Parietal lobe (tissue), 2 donors: ENCODE data around the gene GNG4. TPM values are rescaled to one million over a fixed set of nuclear protein-coding genes. Genes with fewer than 3 reads are reported as not detected.

Source experiments
- small RNA-seq: library from RNA; depleted of rRNA; stranded (forward); fragments of <200 nt; gene quantifications from one replicate; pipeline ENCODE3, GENCODE V24; 2014; ENCODE audit warnings: low replicate concordance
- total RNA-seq: library from RNA; depleted of rRNA; stranded (reverse); fragments of >200 nt; gene quantifications from one replicate; pipeline ENCODE4 v1.2.3, GENCODE V29; 2014

Gene GNG4
- 32.2 TPM for total RNA-seq

DNA sequence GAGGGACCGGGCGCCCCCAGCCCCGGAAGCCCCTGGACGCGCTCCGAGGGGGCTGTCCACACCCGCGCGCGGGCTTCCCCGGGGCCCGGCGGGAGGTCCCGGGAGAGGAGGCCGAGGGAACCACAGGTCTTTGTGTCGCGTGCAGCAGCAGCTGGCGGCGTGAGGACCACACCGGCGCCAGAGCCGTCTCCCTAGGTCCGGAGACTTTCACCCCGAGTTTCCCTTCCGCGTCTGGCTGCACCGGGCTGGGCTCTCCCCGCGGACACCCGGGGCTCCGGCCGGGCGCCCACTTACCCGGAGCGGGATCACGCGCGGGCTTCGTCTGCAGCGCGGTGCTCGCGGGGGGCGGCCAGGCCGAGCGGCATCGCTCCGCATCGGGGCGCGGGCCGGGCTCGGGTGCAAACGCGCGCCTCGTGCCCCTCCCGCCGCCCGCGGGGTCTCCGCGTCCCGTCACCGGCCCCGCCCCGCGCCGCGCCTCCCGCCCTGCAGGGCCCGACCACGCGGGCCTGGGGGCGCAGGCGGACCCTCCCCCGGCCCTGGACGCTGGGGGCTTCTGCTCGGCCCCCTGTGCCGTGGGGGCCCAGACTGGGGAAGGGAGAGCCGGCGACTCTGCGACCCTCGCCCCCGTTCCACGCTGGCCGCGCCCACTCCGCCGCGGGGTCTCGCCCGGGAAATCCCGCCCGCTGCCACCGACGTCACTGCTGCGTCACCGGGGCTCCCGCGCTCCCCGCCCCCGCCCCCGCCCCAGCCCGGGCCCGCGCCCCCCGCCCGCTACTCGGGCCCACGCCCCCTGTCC is at the start of gene GNG4:
Gene GNG4 (minus strand): TSS at position 417 of the 796 bp plus-strand sequence. CDS start 65,946 bp downstream, outside the sequence.

DNA sequence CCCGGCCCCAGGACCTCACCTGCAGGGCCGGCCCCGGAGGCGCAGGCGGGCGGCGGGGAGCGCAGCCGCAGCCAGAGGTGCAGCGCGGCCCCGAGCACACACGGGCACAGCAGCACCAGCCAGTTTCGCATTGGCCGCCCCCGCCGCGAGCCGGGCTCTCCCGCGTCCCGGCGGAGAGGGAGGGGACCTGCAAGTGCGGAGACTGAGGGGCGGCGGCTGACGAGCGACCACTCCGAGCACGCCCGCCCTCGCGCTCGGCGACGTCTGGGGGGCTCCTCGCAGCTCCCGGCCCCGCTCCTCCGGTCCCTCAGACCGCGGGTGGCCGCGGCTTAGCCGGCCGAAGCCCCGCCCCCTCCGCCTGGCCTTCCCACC is 145.5 kb downstream of the GNG4 start, which contains the start of gene B3GALNT2:
Gene B3GALNT2 (minus strand): TSS at position 331 of the 372 bp plus-strand sequence. CDS start 200 bp downstream, at position 131.

Small RNAs within 50 kb of the gene (small RNA-seq; reads per million reads assigned to genes)
- gene MTCO3P46: not detected
- not detected for gene MTND4LP21

Other genes starting within 250 kb of the GNG4 start
- gene B3GALNT2, start 145.3 kb downstream of the GNG4 start, total RNA-seq: 37.2 TPM
- gene LYST, start 217.1 kb upstream of the GNG4 start, total RNA-seq: 112 TPM